HS-27A (cell line): ENCODE data around the gene CNTFR.

ENCODE experiments used
- DNase-seq: peaks from one replicate; pipeline ENCODE4 v3.0.0-alpha.2; 2012; ENCODE audit warnings: low read depth, missing footprints

The CNTFR gene

DNA sequence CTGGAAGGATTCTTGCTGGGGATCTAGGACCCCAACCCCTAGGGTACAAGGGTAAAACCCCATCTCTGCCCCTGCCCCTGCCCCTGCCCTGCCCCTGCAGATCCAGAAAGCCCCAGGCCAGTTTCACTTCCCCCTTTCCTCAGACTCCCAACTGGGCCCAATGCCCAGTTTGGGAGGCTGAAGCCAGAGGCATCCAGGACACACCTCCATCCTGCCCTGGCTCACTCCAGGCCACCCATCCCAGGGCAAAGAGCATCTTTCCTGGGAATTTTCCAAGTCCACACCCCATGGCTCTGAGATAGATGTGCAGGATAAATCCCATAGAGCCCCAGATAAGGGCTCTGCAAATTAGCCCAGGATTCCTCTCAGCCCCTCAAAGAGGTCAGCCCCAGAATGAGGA, 17.4 kb downstream of the CNTFR start:
- DNase-seq, result no peak

- DNase-seq, result no peak
Measured at GRCh38 chr9:34571481-34571810, 18.1 kb downstream of the CNTFR start.

- DNase-seq, result no peak
Measured at GRCh38 chr9:34570809-34571480, 18.6 kb downstream of the CNTFR start.

GRCh38 chr9:34570376-34570775, 19.1 kb downstream of the CNTFR start:
- DNase-seq, result no peak

- DNase-seq, result no peak
Measured at GRCh38 chr9:34568774-34569173, 20.8 kb downstream of the CNTFR start.

GRCh38 chr9:34568133-34568532, 21.4 kb downstream of the CNTFR start:
- DNase-seq, result no peak

GRCh38 chr9:34566972-34567371, 22.6 kb downstream of the CNTFR start:
- DNase-seq, result no peak

DNA sequence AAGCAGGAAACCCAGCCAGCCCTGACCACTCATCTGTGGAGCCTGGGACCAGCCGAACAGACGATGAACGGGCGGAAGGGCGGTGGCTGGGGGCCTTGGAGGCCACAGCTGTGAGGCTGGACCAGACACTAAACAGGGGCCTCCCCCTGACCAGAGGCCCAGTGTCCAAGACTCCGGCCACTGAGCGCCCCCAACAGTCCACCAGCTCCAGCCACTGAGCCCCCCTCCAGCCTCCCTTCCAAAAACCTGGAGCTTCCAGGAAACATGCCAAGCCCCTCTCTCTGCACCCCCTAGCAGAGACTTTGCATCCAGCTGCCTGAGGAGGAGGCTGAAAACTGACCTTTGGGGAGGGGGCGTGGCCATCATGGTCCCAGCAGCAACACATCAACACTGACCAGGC, 23.2 kb downstream of the CNTFR start:
- DNase-seq, result no peak

DNA sequence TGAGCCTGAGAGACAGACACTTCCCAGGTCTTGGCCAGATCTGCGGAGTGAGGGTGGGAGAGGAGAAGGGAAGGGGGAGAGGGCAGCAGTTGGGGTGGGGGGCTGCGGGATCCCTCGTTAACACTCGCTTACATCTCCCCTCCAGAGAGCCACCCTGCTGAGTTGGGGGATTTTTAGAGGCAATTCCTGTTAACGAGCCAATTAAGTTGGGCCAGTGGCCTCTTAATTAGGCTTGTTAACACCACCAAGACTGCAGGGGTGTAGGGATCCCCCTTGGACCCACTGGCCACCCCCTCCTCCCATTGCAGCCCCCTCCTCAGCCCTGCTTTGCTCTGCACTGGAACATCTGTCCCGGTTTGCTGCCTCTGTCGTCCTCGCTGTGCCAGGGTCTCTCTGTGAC, 23.7 kb downstream of the CNTFR start:
- DNase-seq, result no peak

DNA sequence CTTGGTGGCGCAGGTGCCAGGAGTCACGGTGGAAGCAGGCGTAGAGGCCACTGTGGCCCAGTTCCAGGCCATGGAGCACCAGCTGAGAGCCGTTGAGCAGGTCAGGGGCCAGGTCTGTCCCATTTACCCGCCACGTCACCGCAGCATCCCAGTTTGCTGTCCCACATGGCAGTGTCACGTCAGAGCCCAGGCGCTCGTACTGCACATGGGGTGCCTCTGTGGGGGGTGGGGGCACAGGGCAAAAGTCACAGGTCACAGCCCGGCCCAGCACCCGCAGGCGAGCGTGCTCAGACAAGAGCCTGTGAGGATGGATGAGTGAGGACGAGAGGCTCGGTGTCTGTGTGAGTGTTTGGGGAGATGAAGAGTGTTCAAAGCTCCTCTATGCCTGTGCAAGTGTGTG, 24.9 kb downstream of the CNTFR start:
- DNase-seq, result no peak

DNA sequence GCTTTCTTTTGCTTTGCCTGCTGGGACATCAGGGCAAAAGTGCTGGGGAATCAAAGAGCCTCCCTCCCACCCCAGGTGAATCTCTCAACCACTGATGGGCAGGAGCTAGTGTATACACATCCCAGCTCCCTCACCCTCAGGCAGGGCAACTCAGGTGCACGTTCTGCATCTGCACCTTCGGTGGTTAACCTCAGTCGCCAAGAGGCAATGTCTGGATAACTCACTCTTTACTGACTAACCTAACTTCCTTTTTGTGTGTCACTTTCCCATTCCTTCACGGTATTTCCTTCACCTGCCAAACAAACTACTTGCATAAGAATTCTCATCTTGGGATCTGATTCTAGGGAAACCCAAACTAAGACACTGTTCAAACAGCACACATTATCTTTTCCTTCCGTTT, 26.3 kb downstream of the CNTFR start:
- no peak for DNase-seq

DNA sequence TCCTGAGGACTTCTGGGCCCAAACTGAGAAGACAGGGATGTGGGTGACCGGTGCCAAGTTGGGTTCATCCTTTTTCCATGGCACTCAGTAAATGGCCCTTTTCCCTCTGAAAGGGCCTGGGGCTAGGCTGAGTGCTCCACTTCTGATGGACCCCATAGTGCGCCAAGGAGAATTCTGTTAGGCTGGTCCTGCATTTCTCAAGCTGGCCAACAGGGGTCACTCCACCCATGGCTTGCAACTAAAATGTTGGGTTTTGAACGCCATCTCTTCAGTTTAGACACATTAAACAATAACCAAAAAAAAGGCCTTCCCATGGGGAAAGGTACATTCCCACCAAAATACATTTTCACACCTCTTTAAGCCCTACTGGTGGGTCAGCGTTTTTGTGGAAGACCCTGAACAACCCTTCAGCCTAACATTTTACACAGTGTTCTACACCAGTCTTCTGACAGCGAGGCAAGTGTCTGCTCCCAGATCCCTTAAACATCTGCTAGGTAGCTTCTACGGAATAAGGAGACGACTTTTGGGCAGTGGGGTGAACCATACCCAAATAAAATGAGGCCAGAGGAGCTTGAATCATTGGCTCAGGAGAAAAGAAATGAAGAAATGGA, 27.3 kb downstream of the CNTFR start:
- DNase-seq, result no peak

- no peak for DNase-seq
Measured at GRCh38 chr9:34560599-34561214, 28.8 kb downstream of the CNTFR start.

- no peak for DNase-seq
Measured at GRCh38 chr9:34559624-34560455, 29.7 kb downstream of the CNTFR start.

DNA sequence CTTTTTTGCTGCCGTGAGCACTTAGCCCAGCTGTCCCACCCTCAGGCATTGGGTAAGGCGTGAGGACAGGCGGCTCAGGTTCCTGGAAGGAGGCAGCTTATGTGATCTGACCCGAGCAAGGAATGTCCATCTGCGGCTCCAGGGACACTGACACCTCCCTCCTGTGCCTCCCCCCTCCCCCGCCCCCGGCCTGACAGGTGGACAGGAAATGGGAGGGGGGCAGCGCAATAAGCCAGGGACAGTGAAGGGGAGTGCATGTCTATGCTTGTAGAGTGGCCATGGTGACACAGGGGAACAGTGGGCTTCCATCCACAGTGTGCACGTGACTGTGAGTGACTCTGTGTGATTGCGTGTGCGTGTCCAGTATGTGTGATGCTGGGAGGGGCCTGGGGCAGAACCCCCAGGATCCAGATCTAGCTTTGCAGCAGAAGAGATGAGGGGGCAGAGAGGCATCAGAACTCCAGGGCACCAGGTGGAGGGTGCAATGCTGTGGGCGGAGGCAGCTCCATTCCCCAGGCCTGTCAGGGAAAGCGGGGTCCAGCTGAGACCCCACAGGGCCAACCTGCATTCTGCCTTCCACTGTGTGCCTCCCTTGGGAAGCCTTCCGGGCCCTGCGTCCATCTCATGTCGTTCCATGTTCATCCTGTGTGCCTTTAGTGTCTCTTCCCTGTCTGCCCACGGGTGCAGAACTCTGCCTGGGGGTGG, 30.5 kb downstream of the CNTFR start:
- DNase-seq, result no peak

GRCh38 chr9:34558364-34558763, 31.2 kb downstream of the CNTFR start:
- DNase-seq, result no peak

DNA sequence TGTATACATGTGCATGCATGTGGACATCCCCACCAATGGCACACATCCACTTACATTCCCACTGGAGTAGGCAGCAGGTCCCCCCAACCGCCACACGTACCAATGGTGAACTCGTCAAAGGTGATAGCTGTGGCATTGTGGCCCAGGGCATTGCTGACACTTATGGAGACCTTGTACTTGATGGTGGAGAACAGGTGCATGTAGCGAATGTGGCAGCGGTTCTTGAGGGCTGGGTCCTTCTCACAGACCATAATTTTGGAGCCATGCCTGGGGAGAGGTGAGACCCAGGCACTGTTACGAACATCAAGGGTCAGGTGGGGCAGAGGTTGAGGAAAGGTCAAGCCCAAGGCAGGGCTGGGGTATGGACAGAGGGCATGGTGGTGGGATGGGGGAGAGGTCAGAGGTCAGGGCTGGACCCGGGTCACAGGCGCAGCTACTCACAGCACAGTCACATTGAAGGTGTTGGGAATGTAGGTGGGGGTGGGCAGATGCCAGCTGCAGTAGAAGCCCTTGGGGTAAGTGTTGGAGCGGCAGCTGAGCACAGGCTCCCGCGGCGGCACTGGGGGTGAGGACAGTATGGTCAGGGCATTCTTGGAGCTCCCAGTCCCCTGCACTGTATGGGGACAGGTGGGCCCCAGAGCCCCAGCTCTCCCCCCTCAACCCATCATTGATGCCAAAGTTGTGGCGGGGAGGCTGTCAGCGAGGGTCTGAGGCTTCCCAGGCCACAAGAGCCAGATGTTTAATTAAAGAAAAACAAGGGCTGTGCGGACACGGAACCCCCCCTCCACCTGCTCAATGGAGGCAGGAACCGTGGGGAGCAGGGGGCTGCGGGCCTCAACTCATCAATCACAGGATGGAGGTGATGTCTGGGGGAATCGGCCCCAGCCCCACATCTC, 31.9 kb downstream of the CNTFR start:
- no peak for DNase-seq

DNA sequence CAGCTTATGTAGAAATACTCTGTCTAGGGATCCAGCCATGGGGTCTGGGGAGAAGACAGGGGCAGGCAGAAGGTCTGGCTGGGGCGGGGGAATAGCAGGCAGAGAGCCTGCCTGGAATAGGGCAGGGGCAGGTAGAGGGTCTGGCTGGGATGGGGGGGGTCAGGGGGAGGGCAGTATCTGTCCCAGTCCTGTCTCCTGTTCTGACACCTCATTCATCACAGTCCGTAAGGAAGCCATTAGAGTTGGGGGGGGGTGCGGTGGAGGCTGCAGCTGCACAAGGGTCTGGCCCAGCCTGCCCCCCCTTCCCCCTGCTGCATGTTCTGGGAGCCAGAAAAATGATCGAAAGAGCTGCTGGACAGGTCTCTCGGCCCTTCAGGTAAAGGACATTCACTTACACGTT, 32.6 kb downstream of the CNTFR start:
- DNase-seq, result no peak

- no peak for DNase-seq
Measured at GRCh38 chr9:34555936-34556525, 33.5 kb downstream of the CNTFR start.

GRCh38 chr9:34555500-34555899, 34.0 kb downstream of the CNTFR start:
- DNase-seq, result no peak

DNA sequence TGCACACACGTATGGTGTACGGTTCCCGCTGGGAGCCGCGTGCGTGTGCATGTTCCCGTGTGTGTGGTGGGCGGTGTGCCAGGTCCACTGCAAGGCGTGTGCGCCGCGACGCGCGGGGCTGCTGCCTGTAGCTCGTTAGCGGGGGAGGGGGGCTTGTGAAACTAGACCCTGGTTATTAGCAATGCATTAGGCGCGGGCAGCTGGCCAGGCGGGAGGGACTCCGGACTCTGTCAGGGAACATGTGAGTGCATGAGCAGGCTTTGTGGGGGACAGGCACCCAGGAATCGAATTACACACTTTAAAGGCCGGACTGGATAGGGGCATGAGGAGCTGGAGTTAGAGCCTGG, 34.5 kb downstream of the CNTFR start:
- no peak for DNase-seq
